Pericardium fibroblast (primary cell): ENCODE measurements around the gene TMEM163. TPM values are rescaled to one million over a fixed set of nuclear protein-coding genes. Genes with fewer than 3 reads are reported as not detected.

Experiments
- total RNA-seq: library from RNA; depleted of rRNA; stranded (reverse); fragments of >200 nt; gene quantifications from 2 replicates; pipeline ENCODE4 v1.2.3, GENCODE V29; 2015

TMEM163 gene
- total RNA-seq, result under 0.01 TPM in 1 of 2 replicates, not detected in the other

GRCh38 chr2:134718817-134719814, at the start of gene TMEM163:
Gene TMEM163 (minus strand): TSS chr2:134719000.

Other genes with a start within 250 kb of the TMEM163 start
- gene ACMSD, start 119.6 kb upstream of the TMEM163 start, total RNA-seq, result not detected in 2 replicates
- gene CCNT2, start 199.8 kb upstream of the TMEM163 start, total RNA-seq, result 8.3 and 16.7 TPM in 2 replicates